ENCODE results near the gene MAN2B2. TPM values are rescaled to one million over a fixed set of nuclear protein-coding genes. Genes with fewer than 3 reads are reported as not detected.

Gene MAN2B2
- total RNA-seq, 4 donors from 2014 or later: 32.7 to 95.3 (median 80.2) TPM

DNA sequence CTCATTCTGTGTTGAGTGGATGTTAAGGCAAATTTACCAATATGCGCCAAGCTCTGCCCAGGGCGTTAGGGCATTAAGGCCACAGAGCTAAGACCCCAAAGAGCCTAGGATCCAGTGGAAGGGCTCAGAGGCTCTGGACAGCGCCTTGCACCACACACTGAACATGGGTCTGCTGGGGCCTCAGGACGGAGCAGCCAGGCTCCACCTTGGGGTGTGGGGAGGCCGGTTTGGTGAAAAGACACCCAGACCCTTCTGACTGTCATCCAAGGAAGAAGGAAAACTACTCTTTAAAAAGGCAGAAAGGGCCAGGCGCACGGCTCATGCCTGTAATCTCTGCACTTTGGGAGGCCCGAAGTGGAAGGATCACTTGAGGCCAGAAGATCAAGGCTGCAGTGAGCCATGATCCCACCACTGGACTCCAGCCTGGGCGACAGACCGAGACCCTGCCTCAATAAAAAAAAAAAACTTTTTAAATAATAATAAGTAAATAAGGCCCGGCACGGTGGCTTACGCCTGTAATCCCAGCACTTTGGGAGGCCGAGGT lies 64.2 kb downstream of the MAN2B2 start:
- no peaks in the 10 kb centered on the region for H3K9me3 ChIP-seq
- no peak overlapping the region for H3K27ac ChIP-seq
- H3K4me3 ChIP-seq (replicated peaks in 1 of 3): no peak overlapping the region
- H3K4me1 ChIP-seq: peaks cover 15 to 18% of the 10 kb centered on the region in 2 donors
- H3K36me3 ChIP-seq: peaks cover 10 to 11% of the 10 kb centered on the region in 2 donors
- TF ChIP-seq POLR2A (IDR thresholded peaks at IDR 0.05): no peak
- TF ChIP-seq, protein P1, sequence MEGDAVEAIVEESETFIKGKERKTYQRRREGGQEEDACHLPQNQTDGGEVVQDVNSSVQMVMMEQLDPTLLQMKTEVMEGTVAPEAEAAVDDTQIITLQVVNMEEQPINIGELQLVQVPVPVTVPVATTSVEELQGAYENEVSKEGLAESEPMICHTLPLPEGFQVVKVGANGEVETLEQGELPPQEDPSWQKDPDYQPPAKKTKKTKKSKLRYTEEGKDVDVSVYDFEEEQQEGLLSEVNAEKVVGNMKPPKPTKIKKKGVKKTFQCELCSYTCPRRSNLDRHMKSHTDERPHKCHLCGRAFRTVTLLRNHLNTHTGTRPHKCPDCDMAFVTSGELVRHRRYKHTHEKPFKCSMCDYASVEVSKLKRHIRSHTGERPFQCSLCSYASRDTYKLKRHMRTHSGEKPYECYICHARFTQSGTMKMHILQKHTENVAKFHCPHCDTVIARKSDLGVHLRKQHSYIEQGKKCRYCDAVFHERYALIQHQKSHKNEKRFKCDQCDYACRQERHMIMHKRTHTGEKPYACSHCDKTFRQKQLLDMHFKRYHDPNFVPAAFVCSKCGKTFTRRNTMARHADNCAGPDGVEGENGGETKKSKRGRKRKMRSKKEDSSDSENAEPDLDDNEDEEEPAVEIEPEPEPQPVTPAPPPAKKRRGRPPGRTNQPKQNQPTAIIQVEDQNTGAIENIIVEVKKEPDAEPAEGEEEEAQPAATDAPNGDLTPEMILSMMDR (IDR thresholded peaks at IDR 0.05): no peak
- no peaks in the 10 kb centered on the region for H3K27me3 ChIP-seq
- WGBS, 2 donors: 92 to 96% methylated on average over 14 of the region's 14 CpGs
- no peak for DNase-seq
- intact Hi-C loops (cut with DNase I): no loop called here

- 0% methylated on average over 59 to 73 of the region's 90 CpGs for WGBS, 2 donors
- TF ChIP-seq, protein P1 (IDR thresholded peaks at IDR 0.05): no peak
- peak in 1 of 2 donors; percentile 84 for TF ChIP-seq POLR2A (IDR thresholded peaks at IDR 0.05)
- no peaks in the 10 kb centered on the region for H3K27me3 ChIP-seq
- peak within 1 kb of the TSS; percentile 45 to 99 (median 90) for H3K4me3 ChIP-seq (replicated peaks in 1 of 3)
- DNase-seq: peak; percentile 94 to 96
- peaks cover 10 to 11% of the 10 kb centered on the region in 2 donors for H3K36me3 ChIP-seq
- peak within 1 kb of the TSS; percentile 87 to 94 (median 88) for H3K27ac ChIP-seq
- intact Hi-C loops (cut with DNase I): loop anchor here (10.0 kb wide), 1 partner anchor 74 kb away; the partner anchor contains the start of gene BLOC1S4
- no peaks in the 10 kb centered on the region for H3K9me3 ChIP-seq
- peaks cover 15 to 18% of the 10 kb centered on the region in 2 donors for H3K4me1 ChIP-seq
These were observed 65.5 kb downstream of the MAN2B2 start, which contains the start of gene MRFAP1 for GRCh38 chr4:6640292-6641163. TSS of gene MRFAP1 (plus strand) at chr4:6640685. CDS start at chr4:6640863, 178 bp downstream.

DNA sequence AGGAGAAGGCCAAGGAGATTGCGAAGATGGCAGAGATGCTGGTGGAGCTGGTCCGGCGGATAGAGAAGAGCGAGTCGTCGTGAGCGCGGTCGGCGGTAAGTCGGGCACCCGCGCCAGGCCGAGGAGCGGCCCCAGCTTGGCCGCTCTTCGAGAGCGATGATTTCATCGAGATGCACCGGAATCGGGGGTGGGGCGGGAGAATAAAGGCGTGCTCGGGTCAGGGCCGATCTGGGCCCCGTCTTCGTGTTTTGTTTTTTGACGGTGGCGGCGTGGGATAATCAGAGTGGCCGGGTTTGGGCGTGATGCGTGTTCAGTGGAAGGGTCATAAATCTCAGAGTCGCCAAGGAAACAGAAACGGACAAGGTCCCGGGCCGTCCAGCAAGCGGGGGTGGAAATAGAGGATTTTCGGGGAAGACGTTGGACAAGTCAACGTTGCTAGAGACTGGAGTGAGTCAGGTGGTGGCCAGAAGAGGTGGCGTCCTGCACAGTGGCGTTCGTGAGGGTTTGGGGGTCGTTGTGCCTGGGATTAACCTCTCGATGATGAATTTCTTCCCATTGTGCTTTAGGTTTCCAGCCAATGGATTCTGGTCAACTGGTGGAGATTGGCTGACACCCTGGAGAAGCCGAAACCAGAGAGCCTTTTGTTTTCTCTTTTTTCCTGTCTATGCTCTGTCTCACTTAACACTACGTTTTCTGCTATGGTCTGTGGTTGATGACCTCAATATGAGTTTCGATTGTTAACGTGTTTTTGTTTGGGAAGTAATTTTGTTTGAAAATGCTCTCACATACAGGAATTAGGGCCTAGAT lies 66.4 kb downstream of the MAN2B2 start:
- 2% methylated on average over 40 to 49 of the region's 50 CpGs for WGBS, 2 donors
- peaks cover 15 to 18% of the 10 kb centered on the region in 2 donors for H3K4me1 ChIP-seq
- H3K4me3 ChIP-seq (replicated peaks in 1 of 3): peak overlapping the region; percentile 45 to 99 (median 90)
- peaks cover 10 to 11% of the 10 kb centered on the region in 2 donors for H3K36me3 ChIP-seq
- DNase-seq: peak; percentile 62 to 63
- no peaks in the 10 kb centered on the region for H3K27me3 ChIP-seq
- no peaks in the 10 kb centered on the region for H3K9me3 ChIP-seq
- peak overlapping the region; percentile 87 to 94 (median 88) for H3K27ac ChIP-seq
- TF ChIP-seq, protein P1 (IDR thresholded peaks at IDR 0.05): no peak
- peak in 1 of 2 donors; percentile 4 for TF ChIP-seq POLR2A (IDR thresholded peaks at IDR 0.05)
- intact Hi-C loops (cut with DNase I): loop anchor here (10.0 kb wide), 1 partner anchor 73 kb away; the partner anchor contains the start of gene BLOC1S4

DNA sequence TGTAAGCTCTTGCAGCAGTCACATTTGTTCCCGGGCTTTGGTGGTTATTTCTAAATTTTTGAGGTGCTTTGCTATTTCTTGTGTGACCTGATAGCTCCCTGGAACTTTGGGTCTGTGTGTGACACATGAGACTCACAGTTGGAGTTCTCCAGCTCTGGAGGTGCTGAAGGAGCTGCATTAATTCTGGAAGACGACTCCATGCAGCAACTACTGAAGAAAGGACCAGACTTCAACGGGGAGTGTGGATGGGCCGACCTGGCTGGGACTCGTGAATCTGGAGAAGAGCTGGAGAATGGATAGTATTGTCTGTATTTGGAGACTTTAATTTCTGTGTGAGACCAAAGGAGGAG lies 67.0 kb downstream of the MAN2B2 start:
- Histone ChIP-seq H3K4me1 (peaks cover 15 to 18% of the 10 kb centered on the region in 2 donors), H3K4me3 (replicated peaks in 1 of 3) (peak overlapping the region in 2 of 3 donors; percentile 45 to 90), H3K9me3 (no peaks in the 10 kb centered on the region), H3K27ac (peak overlapping the region in 1 of 3 donors; percentile 88), H3K27me3 (no peaks in the 10 kb centered on the region), H3K36me3 (peaks cover 10 to 11% of the 10 kb centered on the region in 2 donors)
- WGBS, 2 donors: 55 to 57% methylated on average over 5 of the region's 5 CpGs
- no peak for DNase-seq
- no peak for TF ChIP-seq POLR2A (IDR thresholded peaks at IDR 0.05)
- TF ChIP-seq, protein P1 (IDR thresholded peaks at IDR 0.05): no peak
- intact Hi-C loops (cut with DNase I): loop anchor here (10.0 kb wide), 1 partner anchor 73 kb away; the partner anchor contains the start of gene BLOC1S4
